Activated CD4-positive, alpha-beta T cell treated with anti-CD3 and anti-CD28 coated beads for 4 hours (primary cell): Measurements from ENCODE around the gene CIAPIN1.

Experiments
- DNase-seq, 2 donors: peaks; one replicate each; pipeline ENCODE4 v3.0.0-alpha.2; 2020

The CIAPIN1 gene

DNA sequence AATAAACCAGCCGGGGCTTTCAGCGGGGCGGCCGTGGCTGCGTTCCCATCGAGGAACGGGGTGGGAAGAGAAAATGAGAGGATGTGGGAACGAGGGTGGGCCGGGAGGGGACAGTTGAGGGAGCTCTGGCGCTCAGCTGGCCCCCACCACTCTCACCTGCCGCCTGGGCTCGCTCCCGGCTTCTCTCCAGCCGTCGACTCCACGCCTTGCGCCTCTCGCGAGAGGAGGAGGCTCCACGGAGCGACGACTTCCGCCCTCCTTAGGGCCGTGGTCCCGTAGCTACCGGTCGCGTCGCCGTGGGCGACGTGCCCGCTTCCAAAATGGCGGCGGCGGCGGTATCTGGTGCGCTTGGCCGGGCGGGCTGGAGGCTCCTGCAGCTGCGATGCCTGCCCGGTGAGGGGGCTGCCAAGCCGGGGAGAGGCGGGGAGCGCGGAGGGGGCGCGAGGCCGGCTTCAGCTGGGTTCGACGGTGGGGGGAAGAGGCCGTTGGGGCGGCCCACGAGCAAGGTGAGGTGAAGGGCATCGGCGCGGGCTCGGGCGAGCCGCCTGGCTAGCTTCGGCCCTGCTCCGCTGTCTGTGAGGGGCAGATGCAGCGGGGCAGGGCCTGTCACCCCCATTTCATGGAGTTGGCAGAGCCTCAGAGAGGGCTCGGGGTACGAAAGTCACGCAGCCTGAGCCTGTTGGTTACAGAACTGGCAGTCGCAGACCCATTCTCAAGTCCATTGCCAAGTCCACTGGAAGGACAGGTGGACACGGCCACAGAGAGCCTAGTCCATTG lies at the start of gene CIAPIN1, which contains the start of gene COQ9:
Gene CIAPIN1 (minus strand): TSS at position 200 of the 777 bp plus-strand sequence. CDS start 6,457 bp downstream, outside the sequence.
Gene COQ9 (plus strand): TSS at position 294 of the 777 bp plus-strand sequence. CDS start 27 bp downstream, at position 321.
- peak; percentile 91 for DNase-seq

DNA sequence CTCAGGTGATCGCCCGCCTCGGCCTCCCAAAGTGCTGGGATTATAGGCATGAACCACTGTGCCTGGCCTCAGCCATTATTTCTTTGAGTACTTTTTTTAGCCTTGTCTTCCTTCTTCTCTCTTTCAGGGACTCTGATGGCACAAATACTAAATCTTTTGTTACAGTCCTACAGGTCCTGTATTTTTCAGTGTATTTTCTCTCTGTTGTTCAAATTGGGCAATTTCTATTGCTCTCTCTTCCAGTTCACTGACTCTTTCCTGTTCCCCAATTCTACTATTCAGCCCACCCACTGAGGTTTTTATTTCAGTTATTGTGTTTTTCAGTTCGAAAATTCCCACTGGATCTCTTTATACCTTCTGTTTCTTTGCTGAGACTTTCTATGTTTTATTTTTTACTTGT lies 46.6 kb upstream of the CIAPIN1 start:
- DNase-seq: no peak

DNA sequence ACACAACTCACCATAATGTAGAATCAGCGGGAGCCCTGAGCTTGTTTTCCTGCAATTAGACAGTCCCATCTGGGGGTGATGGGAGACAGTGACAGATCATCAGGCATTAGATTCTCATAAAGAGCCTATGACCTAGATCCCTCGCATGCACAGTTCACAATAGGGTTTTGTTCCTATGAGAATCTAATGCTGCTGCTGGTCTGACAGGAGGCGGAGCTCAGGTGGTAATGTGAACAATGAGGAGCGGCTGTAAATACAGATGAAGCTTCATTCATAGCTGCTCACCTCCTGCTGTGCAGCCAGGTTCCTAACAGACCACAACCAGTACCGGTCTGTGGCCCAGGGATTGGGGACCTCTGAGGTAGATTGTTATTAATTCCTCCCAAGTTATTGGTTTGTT lies 42.0 kb upstream of the CIAPIN1 start:
- no peak for DNase-seq

DNA sequence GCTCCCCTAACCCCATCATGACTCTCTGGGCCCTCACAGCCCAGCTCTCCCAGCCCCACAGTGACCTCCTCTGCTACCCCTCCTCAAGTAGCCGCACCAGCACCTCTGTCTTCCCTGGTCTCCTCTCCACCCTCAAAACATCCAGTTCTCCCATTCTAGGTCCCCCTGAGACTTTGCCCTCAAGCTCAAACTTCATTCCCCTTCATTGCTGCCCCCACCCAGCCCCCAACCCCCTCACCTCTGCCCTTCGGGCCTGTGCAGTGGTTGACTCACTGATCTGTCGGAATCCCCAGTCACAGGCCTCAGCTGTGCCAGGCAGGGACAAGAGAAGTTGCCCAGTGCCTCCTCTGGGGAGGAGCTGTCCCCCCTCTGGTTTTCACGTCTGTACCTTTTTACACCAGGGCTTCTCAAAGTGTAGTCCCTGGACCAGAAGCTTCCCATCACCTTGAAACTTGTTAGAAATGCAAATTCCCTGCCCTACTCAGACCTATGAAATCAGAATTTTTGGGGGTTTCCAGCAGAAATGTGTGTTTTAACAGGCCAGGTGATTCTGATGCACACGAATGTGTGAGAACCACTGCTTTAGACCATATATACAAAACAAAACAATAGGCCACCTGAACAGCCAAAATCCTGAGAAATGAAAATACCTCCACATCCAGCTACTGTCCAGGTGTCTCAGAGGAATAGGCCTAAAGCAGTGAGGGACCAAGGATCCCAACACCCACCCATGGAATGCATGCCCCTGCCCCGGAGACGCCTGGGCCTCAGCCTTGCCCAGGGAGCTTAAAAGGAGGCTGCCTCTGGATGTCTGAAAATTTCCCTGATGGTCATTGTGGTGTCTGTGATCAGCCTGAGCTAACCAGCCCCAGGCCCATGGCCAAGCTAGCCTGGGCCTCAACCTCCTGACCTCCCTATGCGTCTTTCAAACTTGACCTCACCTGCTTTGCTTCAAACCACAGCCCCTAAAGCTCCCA lies 40.0 kb upstream of the CIAPIN1 start:
- DNase-seq: no peak

DNA sequence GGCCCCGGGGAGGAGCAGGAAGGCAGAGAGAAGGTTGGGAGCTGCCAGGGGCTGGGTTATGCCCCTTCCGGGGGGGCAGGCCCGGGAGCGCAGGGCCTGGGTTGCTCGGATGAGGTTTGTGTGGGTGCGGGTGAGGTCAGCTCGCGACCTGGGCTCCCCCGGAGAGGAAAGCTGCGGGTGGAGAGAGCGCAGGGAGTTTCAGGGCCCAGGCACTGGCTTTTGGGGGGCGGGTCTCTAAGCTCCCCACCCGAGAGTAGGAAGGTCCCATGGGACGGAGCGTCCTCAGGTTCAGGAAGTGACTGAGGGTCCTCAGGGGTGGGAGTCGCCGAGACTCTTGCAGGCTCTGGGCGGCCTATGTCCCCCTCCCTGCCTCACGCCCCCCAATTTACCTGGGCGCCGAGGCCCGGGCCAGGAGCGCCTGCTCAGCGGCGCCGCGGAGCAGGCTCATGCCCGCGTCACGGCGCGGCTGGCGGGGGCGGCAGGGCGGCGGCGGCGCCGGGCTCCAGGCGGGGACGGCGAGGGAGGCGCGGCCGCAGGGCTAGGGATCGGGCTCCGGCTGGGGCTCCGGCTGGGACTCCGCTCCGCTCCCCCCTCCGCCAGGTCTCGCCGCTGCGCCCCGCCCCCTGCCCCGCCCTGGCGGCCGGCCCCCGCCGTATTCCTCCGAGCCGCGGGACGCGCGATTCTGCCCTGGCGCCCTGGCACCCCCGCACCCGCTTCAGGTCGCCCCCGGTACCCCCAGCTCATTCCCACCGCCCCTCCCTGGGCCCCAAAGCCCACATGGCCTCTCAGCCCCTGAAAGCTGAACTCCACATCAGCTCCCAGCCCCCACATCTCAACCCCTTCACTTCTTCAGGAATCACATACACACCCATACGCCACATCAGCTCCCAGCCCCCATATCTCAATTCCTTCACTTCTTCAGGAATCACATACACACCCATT lies 39.0 kb upstream of the CIAPIN1 start, which contains the start of gene DOK4:
Gene DOK4 (minus strand): TSS at position 578 of the 942 bp plus-strand sequence. CDS start 6,986 bp downstream, outside the sequence.
- DNase-seq: peak; percentile 76 to 79

DNA sequence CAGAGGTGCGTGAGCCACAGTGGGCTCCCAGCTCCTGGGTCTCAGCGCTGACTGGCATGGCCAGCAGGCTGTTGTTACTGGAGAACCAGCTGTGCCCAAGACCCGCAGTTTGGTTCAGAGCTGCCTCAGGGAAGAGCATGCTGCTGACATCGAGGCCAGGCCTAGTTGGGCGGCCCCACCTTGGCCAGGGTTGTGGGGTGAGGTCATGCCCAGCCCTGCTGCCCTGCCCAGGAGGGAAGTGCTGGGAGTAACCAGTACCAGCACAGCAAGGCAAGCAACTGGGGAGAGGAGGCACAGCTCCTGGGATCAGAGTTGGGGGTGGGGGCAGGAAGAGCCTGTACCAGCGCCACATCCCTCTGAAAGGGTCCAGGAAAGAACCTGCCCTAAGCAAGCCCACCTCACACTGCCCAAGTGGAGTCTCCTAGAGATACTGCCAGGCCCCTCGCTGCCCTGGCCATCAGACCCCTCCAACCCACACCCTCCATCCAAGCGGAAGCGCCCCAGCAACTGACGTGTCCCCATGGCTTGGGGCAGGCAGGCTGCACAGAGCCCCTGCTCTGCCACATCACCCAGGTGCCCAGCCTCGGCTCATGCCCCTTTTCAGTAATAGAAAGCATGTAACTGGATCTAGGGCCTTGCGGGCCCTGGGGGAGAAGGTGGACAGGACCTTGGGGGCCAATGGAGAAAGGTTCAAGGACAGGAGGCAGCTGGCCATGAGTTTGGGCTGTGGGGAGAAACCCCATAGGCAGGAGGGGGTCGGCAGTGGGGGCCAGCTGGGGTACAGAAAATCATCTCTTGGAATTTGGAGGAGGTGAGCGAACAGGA lies 38.1 kb upstream of the CIAPIN1 start:
- DNase-seq: no peak

DNA sequence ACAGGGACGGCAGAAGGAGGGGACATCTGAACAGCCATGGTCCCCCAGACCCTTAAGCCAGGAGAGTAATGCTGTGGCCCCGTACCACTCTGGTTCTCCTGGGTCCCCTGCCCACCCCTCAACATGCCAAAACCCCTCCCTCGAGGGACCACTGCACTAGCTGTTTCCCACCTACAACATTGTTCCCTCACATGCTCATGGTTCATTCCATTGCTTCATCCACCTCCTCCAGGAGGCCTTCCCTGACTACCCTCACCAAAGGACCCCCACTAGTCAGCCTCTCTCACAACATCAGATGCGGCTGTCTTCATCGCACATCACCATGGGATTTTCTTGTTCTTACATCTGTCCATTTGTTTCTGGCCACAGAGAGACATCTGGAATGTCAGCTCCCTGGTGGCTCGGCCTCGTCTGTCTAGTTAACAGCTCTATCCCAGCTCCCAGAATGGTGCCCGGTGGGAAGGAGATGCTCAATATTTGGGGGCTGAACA lies 37.4 kb upstream of the CIAPIN1 start:
- DNase-seq: no peak

DNA sequence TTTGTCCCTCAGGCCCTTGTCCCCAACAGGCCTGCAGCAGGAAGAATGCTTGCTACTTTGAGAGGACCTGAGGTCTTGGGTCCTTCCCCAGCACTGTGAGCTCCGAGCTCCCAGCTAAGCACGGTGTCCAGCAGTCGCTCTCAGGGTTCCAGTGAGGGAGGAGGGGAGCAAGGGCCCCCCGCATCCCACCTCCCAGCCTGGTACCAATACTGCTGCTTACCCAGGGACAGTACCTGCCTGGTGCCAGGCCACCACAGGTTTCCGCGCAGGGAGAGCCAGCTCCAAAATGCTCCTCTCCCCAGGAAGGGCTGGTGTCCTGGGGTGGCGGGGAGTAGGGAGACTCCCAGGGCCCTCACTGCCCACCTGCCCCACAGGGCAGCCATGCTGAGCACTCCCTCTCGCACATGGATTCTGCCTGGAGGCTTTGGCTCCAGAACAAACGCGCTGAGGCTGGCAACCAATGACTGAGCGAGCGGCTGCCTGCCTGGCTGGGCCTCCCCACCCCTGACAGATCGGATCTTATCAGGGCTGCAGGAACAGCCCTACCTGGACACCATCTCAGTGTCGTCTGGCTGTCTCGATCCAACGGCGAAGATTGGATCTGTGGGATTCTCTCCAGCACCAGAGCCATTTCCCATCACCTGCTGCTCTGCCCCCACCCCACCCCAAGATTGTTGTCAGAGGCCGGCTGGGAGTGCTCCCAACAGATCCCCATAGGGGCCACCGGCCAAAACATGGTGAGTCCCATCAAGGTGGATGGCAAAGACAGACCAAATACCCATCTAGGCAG lies 36.7 kb upstream of the CIAPIN1 start:
- DNase-seq: no peak

DNA sequence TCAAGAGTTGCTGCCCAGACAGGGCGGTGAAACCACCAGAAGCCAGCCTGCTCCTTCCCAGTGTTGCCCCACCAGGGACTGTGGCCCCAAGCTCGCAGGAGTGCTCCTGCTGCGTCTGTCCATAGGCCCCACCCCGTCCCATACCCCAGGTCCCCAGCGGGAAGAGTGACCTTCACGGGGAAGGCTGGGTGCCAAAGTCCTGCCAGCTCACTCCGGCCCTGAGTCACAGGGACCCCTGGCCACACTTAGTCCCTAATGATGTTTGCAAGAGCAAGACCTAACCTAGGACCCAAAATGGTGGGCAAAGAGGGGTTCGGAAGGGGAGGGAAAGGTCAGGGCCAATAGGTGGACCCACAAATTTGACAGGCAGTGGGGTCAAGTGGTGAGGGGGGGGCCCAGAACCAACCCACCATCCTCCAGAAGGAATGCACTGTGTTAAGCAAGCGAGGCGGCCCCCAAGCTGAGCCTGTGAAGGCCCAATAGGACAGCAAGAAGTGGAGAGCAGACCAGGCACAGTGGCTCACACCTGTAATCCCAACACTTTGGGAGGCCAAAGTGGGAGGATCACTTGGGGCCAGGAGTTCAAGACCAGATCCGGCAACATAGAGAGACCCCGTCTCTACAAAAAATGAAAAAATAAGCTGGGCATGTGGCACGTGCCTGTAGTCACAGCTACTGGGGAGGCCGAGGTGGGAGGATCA lies 35.8 kb upstream of the CIAPIN1 start:
- no peak for DNase-seq

DNA sequence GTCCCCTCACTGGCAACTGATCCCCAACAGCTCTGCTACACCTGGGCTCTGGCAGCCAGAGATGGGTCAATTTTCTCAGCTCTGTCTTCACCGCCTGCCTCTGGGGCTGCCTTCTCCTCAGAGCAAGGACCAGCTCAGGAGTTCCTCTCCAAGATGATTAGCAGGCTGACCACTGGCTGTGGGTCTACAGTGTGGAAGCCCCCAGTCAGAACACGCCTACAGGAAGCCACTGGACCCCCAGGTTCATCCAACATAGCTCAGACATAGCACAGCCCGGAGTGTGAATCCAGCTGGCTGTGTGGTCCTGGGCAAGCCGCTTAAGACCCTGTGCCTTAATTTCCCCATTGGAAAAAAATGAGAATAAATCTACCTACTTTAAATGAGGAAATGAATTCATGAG lies 34.2 kb upstream of the CIAPIN1 start:
- DNase-seq: no peak

DNA sequence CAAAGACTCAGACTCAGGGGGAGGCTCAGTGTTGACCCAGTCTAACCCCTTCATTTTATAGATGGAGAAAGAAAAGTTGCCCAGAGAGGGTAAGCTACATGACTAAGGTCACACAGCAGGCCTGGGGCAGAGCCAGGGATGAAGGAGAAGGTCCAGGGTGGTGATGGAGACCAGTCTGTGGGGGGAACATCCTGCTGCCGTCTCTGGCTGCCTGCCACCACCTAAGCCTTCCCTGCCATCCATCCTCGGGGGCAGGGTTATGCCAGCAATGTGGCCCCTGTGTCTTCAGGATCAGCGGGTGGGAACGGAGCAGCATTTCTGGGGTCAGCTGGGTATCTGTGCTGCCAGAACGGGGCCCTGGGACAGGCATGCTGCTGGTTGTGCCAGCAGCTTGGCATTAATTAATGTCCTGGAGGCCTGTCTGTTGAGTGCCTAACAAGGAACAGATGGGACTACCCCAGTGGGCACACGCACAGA lies 33.6 kb upstream of the CIAPIN1 start:
- no peak for DNase-seq

DNA sequence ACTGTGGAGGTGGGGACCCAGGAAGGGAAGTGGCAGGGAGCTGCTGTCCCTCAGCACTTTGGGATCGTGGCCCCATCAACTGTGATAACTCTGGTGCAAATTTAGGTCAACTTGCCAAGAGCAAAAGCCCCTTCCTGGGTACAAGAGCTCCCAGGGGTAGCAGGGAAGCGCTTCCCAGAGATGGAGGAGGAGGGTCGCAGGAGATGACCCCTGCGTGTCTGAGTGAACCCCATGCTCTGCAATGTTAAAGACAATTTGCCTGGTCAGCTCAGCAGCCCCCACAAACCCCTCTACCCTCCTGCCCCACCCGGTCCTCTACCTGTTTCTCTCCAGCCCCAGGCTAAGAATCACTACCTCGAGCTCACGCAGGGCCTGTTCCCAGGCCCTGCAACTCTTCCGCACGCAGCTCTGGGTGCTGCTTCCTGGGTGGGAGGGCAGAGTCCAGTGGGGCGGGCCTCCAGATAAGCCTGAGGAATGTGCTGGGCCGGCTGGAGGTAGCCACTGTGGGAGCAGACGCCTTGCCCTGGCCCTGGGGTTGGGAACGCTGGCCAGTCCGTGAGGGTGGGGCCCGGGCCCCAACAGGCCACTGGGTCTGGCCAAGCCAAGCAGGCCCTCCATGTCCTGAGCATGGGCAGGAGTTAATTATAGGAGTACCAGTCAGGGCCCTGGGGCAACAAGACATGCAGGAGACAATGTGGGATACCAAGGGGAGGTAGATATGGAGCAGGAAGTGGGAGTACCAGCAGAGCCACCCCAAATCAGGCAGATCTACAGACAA lies 33.0 kb upstream of the CIAPIN1 start:
- DNase-seq: no peak

DNA sequence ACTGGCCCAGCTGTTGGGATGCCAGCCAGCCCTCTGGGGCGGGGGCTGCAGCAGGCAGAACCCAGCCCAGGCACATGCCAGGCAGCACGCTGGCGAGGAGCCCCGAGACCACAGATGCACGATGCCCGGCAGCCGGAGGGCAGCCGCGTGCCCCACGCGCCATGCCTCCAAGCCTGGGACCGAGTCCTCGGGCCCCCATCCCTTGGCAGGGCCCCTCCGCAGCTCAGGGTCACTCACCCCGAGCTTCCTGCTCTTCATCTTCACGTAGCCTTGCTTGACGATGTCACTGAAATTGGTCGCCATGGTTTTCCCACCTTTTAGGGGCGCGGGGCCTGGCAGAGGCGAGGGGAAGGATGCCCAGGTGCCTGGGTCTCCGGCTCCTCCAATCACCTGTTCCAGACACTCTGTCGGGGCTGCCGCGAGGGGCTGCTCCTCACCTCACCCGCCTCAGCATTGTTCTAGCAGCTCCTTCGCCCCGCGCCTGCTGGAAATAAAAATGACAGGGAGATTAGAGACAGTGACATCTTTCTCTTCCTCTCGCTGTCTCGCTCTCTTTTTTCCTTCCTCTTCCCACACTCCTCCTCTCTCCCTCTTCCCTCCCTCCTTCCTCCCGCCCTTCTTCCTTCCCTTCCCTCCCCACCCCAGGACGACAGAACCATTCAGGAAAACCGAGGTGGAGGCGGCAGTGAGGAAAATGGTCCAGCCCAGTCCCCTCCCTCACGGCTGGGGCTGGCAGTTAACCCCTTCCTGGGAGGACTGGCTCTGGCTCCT lies 32.2 kb upstream of the CIAPIN1 start:
- no peak for DNase-seq

DNA sequence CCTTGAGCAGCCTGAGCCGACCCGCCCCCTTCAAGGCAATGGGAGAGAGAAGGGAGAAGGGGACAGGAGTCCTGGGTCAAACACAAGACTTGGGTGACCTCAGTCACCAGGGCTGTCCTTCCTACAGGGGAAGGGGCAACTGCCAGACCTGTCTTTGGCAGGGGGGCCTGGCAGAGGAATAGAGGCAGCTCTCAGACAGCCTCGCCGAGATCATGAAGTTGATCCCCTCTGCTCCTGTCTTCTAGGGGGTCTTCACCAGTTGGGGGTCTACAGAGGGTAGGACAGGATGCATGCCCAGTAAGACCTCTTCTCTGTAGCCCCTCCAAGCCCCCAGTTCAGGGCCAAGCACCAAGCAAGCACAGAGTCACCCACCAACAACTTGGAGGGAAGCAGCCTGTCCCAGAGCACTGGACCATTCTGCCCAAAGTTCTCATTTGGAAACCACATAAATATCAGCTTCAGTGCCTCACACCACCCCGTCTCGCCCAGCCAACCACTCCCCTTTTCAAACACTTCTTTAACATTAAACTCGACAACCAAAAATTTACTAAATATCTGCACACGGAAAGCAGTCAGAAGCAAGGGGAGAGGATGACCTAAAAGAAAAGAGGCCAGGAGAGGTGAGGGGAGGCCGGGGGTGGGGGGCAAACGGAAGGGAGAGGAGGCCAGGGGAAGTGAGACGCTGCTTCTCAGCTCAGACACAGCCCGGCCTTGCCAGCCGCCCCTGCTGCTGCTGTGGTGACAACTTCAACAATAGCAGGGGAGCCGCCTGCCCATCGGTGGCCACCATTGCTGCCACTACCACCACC lies 31.4 kb upstream of the CIAPIN1 start:
- no peak for DNase-seq

DNA sequence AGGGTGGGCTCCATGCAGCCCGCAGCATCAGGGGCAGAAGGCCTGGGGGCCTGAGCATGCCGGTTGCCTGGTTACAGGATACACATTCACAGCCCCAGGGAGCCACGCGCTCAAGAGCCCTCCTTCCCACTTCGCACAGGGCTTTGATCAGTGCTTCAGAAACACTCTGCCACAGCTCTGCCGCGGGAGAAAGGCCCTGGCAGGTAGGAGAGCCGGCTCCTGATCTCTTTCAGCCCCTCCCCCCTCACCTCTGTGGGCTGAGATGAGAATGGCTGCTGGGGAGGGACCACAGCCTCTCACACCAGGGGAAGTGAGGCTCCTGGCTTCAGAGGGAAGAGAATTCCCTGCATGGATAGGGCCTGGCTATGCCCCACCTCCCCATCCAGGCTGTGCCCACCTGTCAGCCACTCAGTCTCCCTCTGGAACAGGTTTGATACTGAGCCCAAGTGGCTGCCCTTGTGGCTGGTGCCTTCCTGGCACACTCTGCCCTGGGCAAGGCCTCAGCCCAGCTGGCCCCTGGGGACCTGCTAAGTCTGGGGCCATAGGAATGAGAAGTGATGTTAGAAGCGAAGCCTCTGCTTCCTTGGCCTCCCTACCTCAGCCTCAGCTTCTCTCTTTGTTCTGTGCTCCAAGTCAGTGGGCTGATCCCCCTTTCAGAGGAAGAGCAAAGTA lies 30.5 kb upstream of the CIAPIN1 start:
- DNase-seq: no peak
